ENCODE data around the gene SF3A1.

The SF3A1 gene

DNA sequence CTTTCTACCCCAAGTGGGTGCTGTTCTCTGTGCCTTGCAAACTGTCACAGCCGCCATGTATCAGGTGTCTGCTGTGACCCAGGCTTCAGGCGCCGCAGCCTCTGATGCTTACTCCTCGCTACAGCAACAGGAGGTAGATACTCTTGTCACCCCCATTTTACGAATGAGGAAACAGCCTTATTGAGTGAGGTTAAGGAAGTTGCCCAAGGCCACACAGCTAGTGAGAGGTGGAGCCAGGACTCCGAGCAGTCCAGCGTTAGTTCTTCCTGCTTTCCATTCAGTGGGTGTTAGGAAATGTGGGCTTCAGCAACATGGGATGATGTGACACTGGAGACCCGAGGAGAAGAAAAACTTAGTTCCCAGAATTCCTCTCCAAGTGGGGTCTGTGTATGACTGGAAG, 16.2 kb upstream of the SF3A1 start:
- H3K4me3 ChIP-seq (replicated peaks; ENCODE audit: low read depth, low read length): no peak overlapping the region
- TF ChIP-seq, protein P1, sequence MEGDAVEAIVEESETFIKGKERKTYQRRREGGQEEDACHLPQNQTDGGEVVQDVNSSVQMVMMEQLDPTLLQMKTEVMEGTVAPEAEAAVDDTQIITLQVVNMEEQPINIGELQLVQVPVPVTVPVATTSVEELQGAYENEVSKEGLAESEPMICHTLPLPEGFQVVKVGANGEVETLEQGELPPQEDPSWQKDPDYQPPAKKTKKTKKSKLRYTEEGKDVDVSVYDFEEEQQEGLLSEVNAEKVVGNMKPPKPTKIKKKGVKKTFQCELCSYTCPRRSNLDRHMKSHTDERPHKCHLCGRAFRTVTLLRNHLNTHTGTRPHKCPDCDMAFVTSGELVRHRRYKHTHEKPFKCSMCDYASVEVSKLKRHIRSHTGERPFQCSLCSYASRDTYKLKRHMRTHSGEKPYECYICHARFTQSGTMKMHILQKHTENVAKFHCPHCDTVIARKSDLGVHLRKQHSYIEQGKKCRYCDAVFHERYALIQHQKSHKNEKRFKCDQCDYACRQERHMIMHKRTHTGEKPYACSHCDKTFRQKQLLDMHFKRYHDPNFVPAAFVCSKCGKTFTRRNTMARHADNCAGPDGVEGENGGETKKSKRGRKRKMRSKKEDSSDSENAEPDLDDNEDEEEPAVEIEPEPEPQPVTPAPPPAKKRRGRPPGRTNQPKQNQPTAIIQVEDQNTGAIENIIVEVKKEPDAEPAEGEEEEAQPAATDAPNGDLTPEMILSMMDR (IDR thresholded peaks at IDR 0.05; ENCODE audit: low read length, missing control alignments): no peak
- DNase-seq (ENCODE audit: low read depth): no peak

DNA sequence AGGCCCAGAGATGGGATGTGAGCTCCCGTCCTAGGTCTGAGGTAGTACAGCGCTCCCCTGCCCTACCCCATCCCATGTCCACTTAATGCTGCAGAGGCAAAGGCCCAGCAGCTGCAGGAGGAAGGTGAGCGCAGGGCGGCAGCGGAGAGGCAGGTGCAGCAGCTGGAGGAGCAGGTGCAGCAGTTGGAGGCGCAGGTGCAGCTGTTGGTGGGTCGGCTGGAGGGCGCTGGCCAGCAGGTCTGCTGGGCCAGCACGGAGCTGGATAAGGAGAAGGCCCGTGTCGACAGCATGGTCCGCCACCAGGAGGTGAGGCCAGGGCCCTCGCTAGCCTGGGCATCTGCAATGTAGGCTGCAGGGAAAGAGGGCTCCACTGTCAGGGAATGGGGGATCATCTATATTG, 15.3 kb upstream of the SF3A1 start:
- no peak overlapping the region for H3K4me3 ChIP-seq (replicated peaks; ENCODE audit: low read depth, low read length)
- DNase-seq (ENCODE audit: low read depth): no peak
- TF ChIP-seq, protein P1 (IDR thresholded peaks at IDR 0.05; ENCODE audit: low read length, missing control alignments): no peak

DNA sequence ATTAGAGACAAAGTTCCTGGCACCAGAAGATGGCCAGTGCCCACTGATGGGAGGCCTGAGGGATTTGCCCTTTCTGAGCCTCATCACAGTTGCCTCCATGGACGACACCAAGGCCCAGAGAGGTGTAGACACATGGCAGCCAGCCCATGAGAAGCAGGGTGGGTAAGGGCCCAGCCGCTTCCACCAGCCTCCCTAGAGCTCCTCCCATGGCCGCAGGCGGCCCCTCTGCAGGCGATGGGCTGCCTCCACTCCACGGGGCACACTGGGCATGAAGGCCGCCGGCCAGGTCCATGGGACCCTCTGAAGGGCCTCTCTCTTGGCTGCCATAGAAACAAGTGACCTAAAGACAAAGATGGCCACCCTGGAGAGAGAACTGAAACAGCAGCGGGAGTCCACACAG, 14.6 kb upstream of the SF3A1 start:
- no peak for DNase-seq (ENCODE audit: low read depth)
- H3K4me3 ChIP-seq (replicated peaks; ENCODE audit: low read depth, low read length): no peak overlapping the region
- TF ChIP-seq, protein P1 (IDR thresholded peaks at IDR 0.05; ENCODE audit: low read length, missing control alignments): no peak

DNA sequence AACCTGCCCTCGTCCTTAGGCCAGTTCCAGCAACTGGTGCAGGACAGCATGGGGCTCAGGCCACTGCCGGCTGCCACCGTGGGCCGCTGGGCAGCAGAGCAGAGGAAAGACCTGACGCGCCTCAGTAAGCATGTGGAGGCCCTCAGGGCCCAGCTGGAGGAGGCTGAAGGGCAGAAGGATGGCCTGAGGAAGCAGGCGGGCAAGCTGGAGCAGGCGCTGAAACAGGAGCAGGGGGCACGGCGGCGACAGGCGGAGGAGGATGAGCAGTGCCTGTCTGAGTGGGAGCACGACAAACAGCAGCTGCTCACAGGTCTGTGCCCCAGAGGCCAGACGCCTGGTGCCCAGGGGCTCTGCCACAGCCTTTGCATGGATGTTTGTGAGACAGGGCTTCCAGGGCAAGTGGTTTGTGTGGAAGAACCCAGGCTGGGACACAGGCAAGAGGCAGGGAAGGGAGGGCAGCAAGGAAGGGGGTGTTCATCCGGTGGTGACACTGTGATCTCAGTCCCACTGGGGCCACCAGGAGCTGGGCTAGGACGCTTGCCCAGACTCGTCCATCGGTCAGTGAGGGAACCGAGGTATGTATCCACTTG, 14.0 kb upstream of the SF3A1 start:
- TF ChIP-seq, protein P1 (IDR thresholded peaks at IDR 0.05; ENCODE audit: low read length, missing control alignments): no peak
- no peak overlapping the region for H3K4me3 ChIP-seq (replicated peaks; ENCODE audit: low read depth, low read length)
- no peak for DNase-seq (ENCODE audit: low read depth)

- TF ChIP-seq, protein P1 (IDR thresholded peaks at IDR 0.05; ENCODE audit: low read length, missing control alignments): no peak
- no peak overlapping the region for H3K4me3 ChIP-seq (replicated peaks; ENCODE audit: low read depth, low read length)
- no peak for DNase-seq (ENCODE audit: low read depth)
These were observed 11.7 kb upstream of the SF3A1 start for GRCh38 chr22:30368420-30368819.

DNA sequence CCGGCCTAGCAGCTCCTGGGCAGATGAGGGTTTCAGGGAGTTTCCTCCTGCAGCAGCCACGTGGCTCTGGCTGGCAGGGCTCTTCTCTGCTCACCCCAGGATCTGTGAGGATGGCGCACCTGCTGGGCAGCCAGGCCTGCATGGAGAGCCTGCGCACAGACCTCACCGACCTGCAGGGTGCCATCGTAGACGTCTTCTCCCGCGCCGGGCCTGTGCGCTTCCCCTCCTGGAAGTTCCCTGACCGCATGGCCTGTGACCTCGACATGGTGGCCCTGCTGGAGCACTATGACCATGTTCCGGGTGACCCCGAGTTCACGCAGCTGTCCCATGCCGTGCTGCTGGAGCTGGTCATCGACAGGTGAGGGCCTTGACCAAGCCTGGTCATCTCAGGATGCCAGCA, 9.2 kb upstream of the SF3A1 start:
- TF ChIP-seq, protein P1 (IDR thresholded peaks at IDR 0.05; ENCODE audit: low read length, missing control alignments): no peak
- DNase-seq (ENCODE audit: low read depth): no peak
- no peak overlapping the region for H3K4me3 ChIP-seq (replicated peaks; ENCODE audit: low read depth, low read length)

GRCh38 chr22:30362651-30363281, 6.1 kb upstream of the SF3A1 start:
- TF ChIP-seq, protein P1 (IDR thresholded peaks at IDR 0.05; ENCODE audit: low read length, missing control alignments): no peak
- no peak for DNase-seq (ENCODE audit: low read depth)
- no peak overlapping the region for H3K4me3 ChIP-seq (replicated peaks; ENCODE audit: low read depth, low read length)
